DMS153 (cell line): ENCODE measurements around the gene MCMBP.

Experiments used
- DNase-seq: peaks from one replicate; lab custom pipeline; 2025; lab: John Stamatoyannopoulos, UW

The MCMBP gene

DNA sequence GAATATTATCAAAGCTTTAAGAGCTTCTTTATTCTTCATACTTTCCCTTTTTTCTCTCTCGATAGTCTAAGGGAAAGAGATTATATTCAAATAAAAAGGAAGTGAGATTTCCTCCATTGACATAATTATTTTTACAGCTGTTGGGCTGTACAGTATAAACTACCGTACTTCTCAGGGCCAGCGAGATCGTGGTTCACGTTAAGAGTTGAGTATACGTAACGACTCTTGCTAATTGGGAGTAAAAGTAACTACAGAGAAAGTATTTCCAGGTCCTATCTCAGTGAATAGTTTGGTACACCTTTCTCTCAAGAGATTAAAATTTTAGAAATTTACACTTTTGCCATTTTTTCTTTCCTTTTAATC, 89.0 kb downstream of the MCMBP start:
- no peak for DNase-seq

DNA sequence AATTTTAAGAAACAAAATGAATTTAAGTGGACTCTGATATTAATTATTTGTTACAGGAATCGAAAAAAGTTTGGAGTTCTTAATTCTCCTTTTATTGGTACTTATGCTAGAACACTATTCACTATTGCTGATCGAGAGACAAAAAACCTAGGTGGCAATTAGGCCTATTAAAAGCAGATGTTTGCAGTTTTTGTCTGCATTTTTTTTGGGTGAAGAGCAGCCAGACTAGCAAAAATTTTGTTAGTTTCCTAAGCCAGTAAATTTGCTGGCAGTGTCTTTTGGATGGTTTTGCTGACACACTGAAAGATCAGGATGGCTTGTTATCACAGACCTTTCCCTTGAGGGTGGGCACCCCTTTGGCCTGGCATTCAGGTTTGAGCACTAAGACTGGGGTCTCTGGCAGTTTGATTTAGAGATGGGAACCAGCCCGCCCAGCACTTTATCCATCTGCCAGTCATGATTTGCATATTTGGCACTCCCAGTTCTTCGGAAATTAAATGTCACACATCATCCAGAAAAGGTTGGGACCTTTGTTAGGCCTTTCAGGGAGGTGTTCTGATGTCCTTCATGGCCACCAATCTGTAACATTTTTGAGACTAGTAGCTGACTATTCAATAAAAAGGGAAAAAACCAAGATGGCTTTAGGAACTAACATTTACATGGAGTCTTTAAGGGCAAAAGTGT, 89.5 kb downstream of the MCMBP start:
- DNase-seq, result no peak

DNA sequence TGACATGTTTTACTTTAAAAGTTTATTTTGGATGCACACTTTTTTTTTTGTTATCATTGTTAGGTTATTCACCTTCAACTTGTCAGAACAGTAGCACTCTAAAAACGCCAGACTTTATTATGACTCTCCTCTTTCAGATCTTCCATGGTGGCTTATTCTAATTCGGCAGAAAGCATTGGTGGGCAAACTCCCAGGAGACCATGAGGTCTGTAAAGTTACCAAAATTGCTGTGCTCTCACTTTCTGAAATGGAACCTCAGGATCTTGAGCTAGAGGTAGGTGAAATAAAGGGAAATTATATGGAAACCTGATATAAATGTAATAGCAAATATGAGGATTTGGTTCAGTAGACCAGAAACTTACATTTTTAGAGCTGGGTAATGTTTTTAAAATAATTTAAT, 91.1 kb downstream of the MCMBP start:
- no peak for DNase-seq

DNA sequence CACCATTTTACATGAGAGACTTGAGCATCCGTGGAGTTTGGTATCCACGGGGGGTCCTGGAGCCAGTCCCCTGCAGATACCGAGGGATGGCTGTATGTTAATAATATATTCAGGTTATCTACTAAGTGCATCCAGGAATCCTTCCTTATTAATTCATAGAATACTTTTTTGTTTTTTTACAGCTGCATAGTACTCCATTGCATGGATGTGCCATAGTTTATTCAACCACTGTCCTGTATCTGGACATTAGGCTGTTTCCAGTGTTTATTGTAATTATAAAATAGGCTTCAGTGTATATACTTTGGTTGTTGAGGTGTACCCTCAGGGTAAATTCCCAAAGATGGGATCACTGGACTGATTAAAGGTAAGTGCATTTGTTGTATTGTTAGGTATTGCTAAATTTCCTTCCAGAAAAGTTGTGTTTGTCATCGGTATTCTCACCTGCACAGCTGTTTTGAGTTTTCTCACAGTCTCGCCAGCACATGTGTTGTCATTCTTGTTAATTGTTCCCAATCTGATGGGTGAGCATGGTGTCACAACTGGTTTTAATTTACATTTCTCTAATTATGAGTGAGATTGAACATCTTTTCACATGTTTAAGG, 91.7 kb downstream of the MCMBP start:
- DNase-seq, result no peak
